ENCODE results near the gene PRR12.

The PRR12 gene

DNA sequence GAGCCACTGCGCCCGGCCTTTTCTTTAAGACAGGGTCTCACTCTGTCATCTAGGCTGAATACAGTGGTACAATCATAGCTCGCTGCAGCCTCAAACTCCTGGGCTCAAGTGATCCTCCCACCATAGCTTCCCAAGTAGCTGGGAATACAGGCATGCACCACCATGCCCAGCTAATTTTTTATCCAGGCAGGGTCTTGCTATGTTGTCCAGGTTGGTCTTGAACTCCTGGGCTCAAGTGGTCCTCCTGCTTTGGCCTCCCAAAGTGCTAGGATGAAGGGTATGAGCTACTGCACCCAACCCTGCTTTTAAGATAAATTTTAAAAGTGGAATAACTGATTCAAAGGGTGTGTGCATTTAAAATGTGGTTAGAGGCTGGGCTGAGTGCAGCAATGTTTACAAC is 24.7 kb upstream of the PRR12 start:
- DNase-seq = no peak

DNA sequence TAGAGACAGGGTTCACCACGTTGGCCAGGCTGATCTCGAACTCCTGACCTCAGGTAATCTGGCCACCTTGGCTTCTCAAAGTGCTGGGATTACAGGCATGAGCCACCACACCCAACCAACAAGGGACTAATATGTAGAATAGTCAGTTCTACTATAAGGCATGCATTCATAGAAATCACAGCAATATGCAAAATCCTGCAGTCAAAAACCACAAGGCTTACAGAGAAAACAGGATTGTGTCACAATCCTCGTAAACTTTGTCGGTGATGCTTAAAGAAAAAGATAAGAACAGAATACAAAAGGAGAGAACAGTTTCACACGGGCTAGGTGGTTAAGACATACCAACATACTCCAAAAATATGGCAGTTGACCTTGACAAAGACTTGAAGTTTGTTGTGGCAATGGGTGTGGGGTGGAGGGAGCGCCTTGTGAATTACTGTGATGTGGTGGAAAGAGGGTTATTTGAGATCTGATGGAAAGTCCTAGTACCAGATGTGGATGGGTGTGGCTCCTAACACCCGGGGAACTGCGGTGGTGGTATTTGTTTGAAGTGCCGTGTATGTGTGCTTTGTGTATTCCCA is 23.0 kb upstream of the PRR12 start:
- peak; percentile 70 for DNase-seq

- peak; percentile 81 for DNase-seq
These were observed 20.7 kb upstream of the PRR12 start for GRCh38 chr19:49570138-49570856.

DNA sequence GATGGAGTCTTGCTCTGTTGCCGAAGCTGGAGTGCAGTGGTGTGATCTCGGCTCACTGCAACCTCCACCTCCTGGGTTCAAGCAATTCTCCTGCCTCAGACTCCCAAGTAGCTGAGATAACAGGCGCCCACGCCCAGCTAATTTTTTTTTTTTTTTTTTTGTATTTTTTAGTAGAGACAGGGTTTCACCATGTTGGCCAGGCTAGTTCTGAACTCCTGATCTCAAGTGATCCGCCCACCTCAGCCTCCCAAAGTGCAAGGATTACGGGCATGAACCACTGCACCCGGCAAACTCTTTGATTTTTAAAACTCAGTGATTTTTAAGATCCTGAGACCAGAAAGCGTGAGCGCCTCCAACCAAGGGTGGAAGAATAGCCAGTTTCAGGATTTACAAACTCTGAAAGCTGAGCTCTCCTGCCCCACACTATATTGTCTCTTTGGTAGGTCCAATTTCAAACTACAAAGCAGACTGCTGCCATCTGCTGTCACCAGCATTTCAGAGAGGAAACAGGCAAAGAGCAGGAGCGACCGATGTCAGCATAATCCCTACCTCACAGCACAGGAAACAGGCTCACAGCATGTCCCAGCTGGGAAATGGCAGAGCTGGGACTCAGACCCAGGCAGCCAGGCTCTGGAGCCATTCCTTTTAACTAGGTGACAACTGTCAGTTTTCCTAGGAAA is 19.8 kb upstream of the PRR12 start:
- peak; percentile 69 for DNase-seq

- no peak for DNase-seq
These were observed 18.0 kb upstream of the PRR12 start for GRCh38 chr19:49573009-49573408.

GRCh38 chr19:49573425-49573824 is 17.6 kb upstream of the PRR12 start:
- DNase-seq = no peak

DNA sequence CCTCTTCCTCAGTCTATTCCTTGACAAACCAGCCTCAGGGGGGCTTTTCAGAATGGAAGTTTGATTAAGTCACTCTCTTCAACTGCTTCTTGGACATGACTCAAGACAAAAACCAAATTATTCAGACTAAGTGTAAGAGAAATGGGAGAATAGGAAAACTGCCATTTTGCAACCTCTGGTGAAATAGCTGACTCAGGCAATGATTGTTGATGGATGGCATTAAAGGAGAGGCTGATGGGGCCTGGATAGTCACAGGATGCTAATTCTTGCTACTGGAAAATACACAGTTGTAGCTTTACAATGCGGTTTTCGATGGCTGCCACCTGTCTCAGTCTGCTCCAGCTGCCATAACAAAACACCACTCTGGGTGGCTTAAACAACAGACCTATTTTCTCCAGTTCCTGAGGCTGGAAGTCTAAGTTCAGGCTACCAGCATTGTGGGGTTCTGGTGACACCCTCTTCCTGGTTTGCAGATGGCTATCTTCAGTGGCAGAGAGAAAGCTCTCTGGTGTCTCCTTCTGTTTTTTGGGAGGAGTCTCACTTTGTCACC is 16.7 kb upstream of the PRR12 start:
- no peak for DNase-seq

- DNase-seq = no peak
These were observed 11.8 kb upstream of the PRR12 start for GRCh38 chr19:49579193-49579592.

GRCh38 chr19:49579947-49580263 is 11.1 kb upstream of the PRR12 start:
- no peak for DNase-seq

GRCh38 chr19:49580264-49581006 is 10.5 kb upstream of the PRR12 start, which contains the start of gene NOSIP:
TSS of gene NOSIP (minus strand) at chr19:49580556. CDS start at chr19:49560691, 19,865 bp downstream.
- DNase-seq = peak; percentile 97

GRCh38 chr19:49581007-49581508 is 9.9 kb upstream of the PRR12 start, which contains the start of gene PRRG2:
TSS of gene PRRG2 (plus strand) at chr19:49581316. CDS start at chr19:49583220, 1,904 bp downstream.
- no peak for DNase-seq

GRCh38 chr19:49583239-49583638 is 7.7 kb upstream of the PRR12 start:
- DNase-seq = no peak

DNA sequence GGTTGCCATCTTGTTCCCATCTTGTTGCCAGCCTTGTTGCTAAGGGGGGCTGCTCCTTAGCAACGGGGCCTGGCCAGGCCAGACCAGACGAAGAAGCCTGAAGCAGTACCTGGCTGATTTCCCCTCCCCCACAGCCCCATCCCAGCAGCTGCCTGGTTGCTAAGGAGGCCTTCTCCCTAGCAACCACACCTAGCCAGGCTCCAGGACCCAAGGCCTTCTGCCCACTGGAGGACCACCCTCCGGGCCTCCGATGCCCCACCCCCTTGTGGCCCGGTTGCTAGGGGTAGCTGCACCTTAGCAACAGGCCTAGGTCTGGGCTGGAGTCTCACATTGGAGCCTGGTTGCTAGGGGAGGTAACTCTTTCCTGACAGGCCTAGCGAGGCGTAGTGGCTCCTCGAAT is 6.0 kb upstream of the PRR12 start:
- DNase-seq = no peak

- no peak for DNase-seq
These were observed 3.8 kb upstream of the PRR12 start for GRCh38 chr19:49587227-49587626.

DNA sequence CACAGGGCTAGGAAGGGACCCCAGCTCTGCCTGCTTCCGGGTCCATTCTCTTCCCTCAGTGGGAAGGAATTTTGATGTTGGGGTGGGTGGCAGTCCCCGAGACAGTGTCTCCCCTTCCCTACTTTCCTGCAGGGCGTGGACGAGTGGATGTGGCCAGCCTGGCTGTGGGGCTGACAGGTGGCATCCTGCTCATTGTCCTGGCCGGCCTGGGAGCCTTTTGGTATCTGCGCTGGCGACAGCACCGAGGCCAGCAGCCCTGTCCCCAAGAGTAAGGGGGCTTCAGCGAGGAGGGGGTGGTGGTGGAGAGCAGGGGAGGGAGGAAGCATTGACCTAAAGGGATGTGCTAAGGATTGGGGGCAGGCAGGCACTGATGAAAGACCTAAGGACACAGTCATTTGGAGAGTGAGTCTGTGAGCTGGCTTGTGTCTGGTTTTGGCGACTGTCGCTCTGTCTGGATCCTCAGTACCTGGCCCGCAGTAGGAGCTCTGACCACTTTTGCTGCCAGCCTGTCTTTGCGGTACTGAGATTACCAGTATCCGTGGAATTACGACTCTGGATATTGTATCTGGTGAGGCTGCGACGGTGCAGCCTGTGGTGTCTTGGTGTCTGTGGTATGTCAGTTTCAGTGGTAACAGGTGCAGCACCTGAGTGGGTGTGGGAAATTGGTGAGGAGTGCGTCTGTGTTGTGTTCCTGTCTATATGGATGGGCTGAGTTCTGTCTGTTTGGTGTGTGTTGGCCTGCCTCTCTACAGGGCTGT is 2.4 kb upstream of the PRR12 start:
- DNase-seq = peak; percentile 31

DNA sequence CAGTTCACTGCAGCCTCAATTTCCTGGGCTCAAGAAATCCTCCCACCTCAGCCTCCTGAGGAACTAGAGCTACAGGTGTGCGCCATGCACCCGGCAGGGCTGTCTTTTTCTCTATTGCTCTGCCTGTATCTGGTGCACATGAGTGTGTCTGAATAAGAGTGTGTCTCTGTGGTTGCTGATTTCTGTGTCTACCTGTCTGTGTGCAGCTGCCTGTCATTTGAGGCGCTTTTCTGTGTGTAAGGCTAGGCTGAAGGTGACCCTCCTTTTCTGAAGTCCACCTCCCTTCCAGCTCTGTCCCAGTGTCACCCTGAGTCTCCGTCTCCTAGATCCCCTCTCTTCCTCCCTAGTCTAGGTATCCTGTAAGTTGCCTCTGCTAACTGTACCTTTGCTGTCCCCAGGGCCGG is 1.5 kb upstream of the PRR12 start:
- no peak for DNase-seq

- DNase-seq = peak; percentile 98
These were observed 661 bp upstream of the PRR12 start for GRCh38 chr19:49590071-49590970.

GRCh38 chr19:49591731-49592485 is 926 bp downstream of the PRR12 start:
- DNase-seq = peak; percentile 70

GRCh38 chr19:49592486-49593232 is 1.7 kb downstream of the PRR12 start:
- no peak for DNase-seq
